Stimulated activated CD8-positive, alpha-beta memory T cell treated with anti-CD3 and anti-CD28 coated beads, Interleukin-15, amount 100 ng/mL, for 48 hours (primary cell): ENCODE data around the gene CRYBG2.
"Not testable (repeated sequence)": the region's sequence is repeated elsewhere in the genome, so short reads cannot be mapped to it uniquely, and the experiment has no call there.

Source experiments
- DNase-seq, 2 donors: peaks; one replicate each; pipeline ENCODE4 v3.0.0-alpha.2; 2020; ENCODE audit warnings: low read depth in 2 of 2

CRYBG2 gene

DNA sequence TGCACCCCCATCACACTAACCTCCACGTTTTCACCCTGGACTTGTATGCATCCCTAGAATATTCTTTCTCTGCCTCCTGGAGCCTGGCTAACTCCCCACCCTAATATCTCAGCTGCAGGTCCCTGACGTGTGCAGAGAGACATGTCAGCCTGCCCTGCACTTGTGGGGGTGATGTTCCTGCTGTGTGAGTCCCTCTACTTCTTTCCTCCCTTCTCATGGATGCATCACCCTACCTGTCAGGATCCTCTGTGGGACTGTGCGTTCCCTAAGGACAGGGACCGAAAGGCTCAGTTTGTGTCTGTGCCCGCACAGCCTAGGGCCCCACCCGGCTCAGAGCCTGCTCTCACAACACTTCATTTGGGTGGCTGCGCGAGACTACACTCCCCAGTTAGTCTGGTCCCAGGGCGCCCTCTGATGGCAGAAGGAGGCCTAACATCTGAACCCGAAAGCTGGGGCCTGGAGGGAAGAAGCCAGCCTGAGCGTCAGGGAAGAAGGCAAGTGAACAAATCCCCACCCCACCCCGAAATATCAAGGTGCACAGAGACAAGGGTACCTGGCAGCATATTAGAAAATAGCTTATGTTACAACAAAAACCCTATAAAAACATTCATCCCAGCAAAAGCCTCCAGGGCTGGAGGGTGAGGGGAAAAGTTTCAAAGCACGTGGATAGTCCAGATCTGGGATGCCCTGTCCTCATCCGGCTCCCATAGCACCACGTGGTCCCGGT, 32.5 kb downstream of the CRYBG2 start:
- DNase-seq, result peak; percentile 85

DNA sequence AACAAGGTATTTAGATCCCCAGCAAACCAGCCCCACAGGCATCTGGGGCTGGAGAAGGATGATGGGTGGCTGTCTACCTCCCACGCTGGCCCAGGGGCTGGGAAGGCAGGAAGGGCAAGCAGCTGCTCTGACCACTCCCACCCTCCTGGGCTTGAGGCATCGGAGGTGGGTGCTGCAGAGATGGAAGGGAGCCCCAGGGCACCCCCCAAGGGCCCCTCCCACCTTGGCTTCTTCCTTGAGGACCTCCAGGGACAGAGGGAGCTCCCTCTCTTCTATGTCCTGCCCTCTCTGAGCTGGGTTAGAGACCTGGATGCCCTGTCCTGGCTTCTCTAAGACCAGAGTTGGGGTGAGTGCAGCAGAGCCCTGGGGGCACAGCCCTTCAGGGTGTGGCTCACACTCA, 33.0 kb downstream of the CRYBG2 start:
- DNase-seq, result no peak

DNA sequence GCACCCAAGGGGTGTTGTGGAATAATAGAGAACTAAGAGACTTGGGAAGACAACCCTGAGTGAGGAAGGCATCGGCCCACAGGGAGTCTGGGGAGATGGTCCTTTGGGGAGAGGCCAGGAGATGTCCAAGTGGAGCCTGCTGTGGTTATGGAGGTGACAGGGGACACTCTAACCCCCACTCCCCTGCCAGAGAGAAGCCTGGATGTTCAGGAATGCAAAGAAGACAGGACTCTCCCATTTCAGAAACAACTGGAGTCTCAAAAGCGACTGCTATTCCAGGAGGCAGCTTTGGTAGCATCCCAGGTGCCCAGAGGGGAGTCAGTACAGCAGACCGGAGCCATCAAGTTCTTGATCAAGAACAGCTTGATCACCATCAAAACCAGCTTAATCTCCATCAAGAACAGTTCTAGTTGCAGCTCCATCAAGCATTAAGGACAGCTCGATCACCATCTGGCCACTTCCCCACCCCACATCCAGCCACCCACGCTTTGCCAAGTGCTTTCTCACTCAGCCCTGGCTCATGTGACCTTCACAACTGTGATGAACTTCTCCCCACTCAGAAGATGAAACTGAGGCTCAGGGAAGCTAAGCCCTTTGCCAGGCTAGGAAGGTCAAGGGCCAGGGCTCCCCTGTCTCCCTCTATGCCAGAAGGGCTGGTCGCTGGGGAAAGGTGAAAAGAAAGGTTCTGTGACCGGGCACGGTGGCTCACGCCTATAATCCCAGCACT, 35.4 kb downstream of the CRYBG2 start:
- peak; percentile 58 to 61 for DNase-seq

DNA sequence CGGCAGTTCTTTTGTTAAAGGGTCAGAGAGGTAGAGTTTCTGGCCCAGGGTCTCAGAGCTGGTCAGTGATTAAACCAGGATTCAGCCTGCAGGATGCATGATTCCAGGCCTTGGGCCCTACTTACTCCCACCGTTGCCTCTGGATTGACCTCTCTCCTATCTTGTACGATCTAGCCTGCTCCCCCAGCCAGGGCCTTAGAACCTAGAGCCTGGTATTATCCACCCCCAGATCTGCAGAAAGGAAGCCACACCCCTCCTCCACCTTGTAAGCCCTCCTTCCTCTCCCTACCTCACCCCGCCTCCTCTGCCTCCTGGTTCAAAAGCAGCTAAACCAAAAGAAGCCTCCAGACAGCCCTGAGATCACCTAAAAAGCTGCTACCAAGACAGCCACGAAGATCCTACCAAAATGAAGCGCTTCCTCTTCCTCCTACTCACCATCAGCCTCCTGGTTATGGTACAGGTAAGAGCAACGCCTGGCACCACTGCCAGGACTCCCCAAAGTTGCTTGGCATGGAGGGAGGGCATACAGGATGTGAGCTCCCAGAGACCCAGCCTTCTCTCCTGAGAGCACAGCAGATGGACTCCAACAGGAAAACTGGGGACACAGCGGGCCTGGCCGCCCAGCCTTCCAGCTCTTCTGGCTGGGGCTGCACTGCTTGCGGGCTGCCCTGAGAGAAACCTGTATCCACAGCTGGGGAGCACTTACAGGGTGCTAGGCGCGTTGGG, 36.2 kb downstream of the CRYBG2 start, which contains the start of gene CD52:
TSS of gene CD52 (plus strand) at position 347 of the 726 bp plus-strand sequence. CDS start at position 407, 60 bp downstream.
- peak; percentile 48 to 71 for DNase-seq

DNA sequence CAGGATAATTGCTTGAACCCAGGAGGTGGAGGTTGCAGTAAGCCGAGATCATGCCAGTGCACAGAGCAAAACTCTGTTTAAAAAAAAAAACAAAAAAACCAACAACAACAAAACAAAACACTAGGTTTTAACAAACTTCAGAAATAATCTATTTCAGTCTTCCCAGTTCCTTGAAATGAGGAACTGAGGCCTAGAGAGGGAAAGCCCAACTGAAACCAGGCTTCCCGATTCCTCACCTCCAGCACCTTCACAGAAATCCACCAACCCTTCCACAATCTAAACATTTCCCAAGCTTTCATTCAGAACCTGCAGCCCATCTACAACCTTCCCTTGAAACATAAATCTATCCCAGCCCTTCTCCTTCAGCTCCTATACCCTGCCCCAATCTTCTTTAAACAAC, 36.8 kb downstream of the CRYBG2 start:
- DNase-seq, result no peak

DNA sequence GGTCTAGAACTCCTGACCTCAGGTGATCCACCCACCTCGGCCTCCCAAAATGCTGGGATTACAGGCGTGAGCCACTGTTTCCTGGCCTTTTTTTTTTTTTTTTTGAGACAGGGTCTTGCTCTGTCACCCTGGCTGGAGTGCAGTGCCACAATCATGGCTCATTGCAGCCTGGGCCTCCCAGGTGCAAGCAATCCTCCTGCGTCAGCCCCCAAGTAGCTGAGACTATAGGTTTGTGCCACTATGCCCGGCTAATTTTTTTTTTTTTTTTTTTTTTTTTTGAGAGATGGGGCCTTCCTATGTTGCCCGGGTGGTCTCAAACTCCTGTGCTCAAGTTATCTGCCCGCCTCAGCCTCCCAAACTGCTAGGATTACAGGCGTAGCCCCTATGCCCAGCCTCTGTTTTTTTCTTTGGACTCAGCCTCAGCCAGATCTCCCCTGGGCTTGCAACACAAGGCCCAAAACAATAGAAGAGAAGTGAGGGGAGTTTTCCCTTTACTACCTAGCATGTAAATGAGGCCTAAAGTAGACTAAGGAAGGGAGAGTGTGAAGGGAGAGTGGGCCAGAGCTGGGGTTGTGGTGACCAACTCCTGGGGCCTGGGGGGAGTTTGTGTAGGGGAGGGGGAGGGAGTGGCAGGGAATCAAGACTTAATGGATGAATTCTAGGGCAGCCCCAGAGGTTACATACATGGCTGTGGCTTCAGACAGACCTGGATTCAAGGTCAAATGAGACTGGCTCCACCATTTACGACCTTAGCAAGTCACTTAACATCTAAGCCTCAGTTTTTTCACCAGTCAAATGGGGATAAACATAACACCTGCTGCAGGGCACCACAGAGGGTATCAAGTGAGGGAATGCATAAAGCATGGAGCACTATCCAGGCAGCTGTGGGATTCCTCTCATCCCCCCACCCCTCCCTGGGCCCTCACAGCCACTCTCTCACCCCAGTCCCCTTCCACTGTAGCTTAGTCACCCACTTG, 37.8 kb downstream of the CRYBG2 start:
- no peak for DNase-seq

DNA sequence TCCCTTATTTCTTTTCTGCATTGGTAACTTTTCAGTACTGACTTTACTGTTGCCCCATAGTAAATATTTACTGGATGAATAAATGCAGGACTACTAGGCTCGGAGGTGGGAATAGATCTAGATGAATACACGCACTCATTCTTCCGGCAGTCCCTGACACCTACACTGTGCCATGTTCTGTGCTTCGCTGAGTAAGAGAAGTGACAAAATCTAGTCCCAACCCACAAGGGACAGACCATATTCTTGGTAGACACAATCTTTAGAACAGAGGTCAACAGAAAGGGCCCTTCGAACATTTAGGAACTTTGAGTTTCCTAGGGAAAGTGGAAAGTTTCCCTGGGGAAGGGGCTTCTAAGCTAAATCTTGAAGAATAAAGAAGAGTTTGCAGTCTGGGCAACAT, 39.4 kb downstream of the CRYBG2 start:
- DNase-seq, result no peak

DNA sequence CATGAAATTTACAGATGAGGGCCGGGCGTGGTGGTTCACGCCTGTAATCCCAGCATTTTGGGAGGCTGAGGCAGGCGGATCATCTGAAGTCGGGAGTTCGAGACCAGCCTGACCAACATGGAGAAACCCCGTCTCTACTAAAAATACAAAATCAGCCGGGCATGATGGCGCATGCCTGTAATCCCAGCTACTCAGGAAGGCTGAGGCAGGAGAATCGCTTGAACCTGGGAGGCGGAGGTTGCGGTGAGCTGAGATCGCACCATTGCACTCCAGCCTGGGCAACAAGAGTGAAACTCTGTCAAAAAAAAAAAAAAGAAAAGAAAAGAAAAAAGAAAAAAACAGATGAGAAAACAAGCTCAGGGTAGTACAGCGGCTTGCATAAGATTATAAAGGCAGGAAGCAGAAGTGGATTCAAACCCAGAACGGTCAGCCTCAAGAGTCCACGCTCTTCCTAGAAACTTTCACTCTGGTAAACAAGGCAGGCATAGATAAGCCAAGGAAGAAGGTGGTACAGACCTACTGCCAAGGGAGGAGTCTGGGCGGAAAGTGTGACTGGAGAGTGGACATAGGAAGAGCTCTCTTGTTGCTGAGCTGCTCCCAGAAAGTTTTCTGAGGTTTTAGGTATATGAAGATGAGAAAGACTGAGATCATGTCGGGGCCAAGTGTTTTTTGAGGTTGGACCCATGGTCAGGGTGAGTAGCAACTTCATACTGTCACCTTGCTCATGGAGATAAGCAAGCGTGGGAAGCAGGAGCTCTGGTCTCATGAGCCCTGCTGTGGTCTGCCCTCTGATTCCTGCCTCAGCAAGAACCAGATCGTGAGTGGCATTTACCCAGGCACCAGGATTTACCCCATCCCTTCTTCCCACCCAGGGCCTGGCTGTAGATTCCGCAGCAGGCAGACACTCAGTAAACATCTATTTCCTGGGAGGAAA, 45.7 kb downstream of the CRYBG2 start:
- not testable (repeated sequence) for DNase-seq

DNA sequence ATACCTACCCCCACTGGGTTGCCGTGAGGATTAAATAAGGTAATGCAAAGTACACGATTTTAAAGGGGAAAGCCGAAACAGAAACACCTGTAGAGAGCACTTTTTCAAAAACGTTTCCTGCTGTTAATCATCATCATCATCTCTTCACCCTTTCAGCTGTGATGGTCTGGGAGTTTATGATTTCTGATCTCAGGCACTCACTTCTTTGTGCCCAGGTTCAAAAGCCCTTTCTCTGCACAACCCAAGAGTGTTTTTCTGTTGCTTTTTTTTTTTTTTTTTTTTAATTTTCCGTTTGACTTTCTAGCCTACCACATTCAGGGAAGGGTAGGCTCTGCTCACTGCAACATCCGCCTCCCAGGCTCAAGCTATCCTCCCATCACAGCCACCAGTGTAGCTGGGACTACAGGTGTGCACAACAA, 46.6 kb downstream of the CRYBG2 start:
- DNase-seq, result no peak

DNA sequence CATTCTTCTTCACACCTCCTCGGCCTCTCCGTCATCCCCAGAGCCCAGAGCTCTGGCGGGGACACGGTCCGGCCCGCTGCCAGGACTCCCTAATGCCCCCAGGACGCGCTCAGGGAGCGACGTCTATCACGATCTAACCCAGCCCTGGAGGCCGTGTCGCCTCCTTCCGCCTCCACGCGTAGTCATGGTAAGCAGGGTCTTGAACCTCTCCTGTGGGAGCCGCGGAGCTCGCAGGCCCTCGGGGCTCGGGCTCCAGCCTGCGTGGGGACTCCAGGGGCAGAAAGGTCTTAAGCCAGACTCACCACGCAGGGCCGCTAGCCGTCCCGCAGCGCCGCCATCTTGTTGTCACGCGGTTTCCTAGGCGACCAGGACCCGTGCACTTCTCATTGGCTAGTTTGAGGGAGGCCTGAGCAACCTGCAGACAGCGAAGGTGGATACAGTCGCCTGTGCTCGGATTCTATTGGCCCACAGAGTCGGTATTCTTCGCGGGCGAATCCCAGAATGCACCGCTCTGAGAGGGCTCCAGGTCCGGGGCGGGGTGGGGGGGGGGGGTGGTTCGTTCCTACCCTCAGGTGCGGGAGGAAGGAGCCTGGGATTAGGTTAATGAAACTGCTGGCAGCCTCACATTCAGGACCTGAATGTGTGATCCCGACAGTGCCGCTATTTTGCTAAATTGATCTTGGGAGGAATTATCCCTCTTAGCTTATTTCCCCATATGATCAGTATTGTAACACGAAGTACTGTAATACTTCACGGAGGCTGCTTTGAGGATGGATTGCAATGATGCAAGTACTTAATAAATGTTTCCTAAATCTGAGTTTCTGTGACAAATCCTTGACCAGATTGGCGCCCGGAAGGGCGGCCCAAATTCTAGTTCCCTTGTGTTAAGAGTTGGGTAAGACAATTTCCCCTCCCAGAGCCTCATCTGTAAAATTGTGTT, 47.4 kb downstream of the CRYBG2 start, which contains the start of gene UBXN11:
TSS of gene UBXN11 (minus strand) at position 347 of the 940 bp plus-strand sequence. CDS start 3,753 bp downstream, outside the sequence.
- DNase-seq, result peak; percentile 88

DNA sequence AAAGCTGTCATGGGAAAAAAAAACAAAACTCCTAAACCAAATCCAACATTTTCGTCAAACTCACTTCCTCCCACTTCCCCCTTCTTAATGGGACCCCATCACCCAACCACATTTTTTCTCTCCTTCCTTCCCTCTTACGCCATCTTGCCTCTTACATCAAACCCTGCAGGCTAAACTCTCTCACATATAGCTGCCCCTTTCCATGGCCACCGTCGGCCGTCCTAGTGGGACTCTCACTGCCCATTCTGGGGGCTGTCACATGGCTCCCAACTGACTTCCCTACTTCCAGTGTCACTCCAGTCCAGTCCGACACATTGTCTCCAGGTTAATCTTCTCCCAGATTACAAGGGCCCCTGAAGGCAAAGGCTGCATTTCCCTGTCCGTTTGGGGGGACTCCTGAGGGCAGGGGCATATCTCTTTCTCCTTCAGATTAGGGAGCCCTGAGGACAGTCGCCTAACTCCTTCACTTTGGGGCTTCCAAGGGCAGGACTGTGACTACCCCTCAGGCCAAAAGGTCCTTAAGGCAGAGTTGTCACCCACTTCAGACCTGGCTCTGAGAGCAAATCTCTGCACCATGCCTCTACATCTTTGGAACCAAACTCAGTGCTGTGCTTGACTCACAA, 48.2 kb downstream of the CRYBG2 start:
- DNase-seq, result no peak

DNA sequence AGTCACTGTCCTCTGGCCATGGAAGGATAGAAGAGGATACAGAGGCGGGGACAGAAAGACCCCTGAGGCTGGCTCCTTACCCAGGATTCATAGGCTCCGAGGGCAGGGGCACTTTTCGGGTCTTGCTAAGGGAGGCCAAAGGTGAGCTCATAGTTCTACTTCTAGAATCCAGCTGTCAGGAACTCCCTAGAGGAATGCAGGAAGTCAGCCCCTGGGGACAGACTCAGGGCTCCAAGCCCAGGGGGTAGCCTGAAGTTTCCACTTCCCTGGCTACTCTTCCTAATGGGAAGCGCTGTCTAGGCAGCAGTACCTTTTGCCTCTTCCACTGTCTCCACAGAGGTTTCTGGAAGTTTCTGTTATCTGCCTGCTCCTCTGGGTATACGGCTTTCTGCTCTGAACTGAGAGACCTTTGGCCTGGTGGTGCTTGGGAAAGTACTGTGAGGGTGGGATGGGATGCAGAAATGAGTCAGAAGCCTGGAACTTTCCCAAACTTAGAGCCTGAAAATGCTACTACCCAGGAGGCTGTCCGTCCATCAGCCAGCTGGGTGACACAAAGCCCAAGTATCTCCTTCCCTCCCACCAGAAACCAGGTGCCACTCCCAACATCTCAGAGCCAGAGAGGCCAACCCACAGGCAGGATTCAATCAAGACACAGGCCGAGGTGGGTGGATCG, 51.1 kb downstream of the CRYBG2 start:
- no peak for DNase-seq

DNA sequence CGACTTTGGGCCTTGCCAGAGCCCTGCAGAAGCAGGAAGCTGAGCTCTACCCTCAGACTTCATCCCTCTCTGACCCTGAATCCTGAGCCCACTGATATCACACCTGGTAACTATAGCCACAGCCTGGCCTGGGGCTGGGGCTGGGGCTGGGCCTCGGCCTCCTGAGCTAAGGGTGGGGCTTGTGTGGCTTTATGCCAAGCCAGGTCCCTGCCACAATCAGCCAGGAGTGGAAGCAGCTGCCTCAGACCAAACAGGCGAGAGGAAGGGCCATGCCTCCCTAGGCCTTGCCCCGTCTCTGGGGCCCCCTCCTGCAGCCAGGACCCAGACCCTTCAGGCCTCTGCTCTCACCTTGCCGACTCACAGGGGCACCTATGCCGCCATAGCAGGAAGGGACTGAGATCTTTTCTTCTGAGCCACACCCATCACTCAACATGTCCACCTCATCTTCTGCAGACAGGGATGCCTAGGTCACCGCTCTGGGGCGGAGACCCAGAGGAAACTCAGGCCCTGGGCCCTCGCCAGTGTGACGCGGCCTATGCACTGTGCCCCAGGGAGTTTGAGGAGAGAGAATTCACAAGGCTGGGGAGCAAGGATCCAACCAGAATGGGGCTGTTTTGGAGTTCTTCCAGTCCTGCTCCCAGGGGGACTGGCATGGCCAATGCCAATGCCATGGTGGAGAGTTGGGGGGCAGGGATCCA, 53.2 kb downstream of the CRYBG2 start:
- DNase-seq, result no peak

DNA sequence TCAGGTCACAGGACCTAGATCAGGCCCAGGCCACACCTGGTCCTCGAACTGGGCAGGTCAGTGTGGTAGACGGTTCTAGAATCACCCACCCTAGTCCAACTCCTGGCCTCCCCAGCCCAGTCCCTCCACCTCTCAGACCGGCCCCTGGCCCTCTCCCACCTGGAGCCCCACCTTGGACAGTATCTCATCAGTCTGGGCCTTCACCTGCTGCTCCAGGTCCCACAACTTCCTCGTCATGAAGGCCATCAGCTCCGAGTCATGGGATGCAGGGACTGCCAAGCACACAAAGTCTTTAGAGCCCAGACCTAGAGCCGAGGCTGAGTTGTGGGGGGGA, 56.2 kb downstream of the CRYBG2 start:
- no peak for DNase-seq

DNA sequence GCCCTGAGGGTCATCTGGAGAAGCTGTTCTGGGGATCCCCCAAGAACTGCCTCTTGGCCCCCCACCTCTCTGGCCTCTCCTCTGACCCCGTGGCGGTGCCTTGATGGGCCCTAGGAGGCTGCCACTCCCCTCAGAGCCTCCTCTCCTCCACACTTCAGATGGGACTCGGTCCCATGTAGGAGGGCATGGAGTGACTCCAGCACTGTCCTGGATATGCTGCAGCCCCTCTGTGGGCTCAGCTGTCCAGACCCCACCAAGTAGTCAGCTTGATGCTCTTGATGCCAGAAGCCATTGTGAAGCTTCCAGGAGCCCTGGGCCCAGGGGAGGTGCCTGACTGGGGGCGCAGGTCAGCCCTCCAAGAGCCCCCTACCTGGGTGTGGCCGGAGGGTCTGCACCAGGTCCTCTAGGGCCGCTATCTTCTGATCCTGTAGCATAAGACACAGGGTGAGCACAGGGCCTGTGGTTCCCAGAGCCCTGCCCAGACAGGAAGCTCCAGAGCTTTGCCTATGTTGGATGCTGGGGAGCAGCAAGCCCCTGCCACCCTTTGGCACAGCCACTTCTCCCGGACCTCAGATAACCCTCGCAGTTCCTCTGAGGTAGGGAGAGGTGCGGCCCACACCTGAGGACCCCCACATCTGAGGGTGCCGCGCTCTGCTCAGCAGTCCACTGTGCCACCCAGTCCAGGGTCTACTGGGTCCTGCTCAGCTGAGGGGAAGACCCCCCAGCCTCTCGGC, 56.7 kb downstream of the CRYBG2 start:
- DNase-seq, result no peak

DNA sequence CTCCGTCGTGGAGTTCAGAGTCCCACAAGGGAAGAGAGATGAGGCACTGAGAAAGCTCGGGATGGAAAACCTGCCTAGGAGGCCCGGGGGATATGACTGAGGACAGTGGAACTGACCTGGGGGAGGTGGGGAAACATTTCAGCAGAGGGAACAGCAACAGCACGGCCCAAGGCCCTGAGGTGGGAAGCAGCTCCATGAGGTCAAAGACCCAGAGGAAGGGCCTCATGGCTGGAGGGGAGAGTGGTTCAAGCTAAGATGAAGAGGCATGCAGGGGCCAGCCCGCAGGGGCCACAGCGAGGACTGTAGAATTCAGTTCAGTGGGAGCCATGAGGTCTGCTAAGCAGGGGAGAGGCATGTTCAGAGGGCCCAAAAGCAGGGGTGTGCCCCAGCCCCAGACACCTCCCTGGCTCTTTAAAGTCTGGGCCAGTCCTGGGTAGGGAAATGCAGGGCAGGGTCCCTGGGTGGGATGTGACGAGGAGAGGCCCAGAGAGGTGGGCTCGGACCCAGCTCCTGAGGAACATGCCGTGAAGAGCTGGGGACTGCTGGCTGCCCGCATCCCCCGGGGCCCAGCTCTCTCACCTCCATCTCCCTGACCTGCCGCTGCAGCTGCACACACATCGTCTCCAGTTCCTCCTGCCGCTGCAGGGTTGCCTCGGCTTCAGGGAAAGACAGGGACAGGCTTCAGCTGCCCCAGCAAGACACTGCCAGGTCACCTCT, 57.4 kb downstream of the CRYBG2 start:
- no peak for DNase-seq
